DOHH2 (cell line): ENCODE data around the gene EXTL1.
"Not testable (repeated sequence)": the region's sequence is repeated elsewhere in the genome, so short reads cannot be mapped to it uniquely, and the experiment has no call there.

Source experiments
- H3F3A ChIP-seq: fragments of 200-600 bp; sonication (generic), shearing (Covaris generic); 2 replicates; pipeline ENCODE4 v1.6.0; 2016; ENCODE audit warnings: antibody characterized with exemption, mild to moderate bottlenecking; ENCODE audit not compliant: control insufficient read depth, insufficient read depth
- H3K27ac ChIP-seq: fragments of 200-600 bp; sonication (generic); 2 replicates; pipeline ENCODE4 v1.5.1; 2014; ENCODE audit warnings: low read depth, mild to moderate bottlenecking, low read length, moderate library complexity
- H3K27me3 ChIP-seq: fragments of 200-600 bp; sonication (generic); 2 replicates; pipeline ENCODE4 v1.6.1; 2014; ENCODE audit warnings: mild to moderate bottlenecking, low read length, mixed read lengths; ENCODE audit not compliant: control insufficient read depth
- H3K36me3 ChIP-seq: fragments of 200-600 bp; sonication (generic); 2 replicates; pipeline ENCODE4 v1.6.1; 2014; ENCODE audit warnings: mild to moderate bottlenecking, low read length, moderate library complexity, mixed read lengths; ENCODE audit not compliant: control insufficient read depth
- H3K4me1 ChIP-seq: fragments of 200-600 bp; sonication (generic); 2 replicates; pipeline ENCODE4 v1.6.1; 2014; ENCODE audit warnings: mild to moderate bottlenecking, low read length, mixed read lengths; ENCODE audit not compliant: control insufficient read depth
- H3K4me2 ChIP-seq: fragments of 200-600 bp; sonication (generic); 2 replicates; pipeline ENCODE4 v1.6.0; 2014; ENCODE audit warnings: mild to moderate bottlenecking, low read length, moderate library complexity
- H3K4me3 ChIP-seq: fragments of 200-600 bp; sonication (generic); 2 replicates; pipeline ENCODE4 v1.5.1; 2014; ENCODE audit warnings: mild to moderate bottlenecking, low read length, mixed read lengths
- H3K79me2 ChIP-seq: fragments of 200-600 bp; sonication (generic); 2 replicates; pipeline ENCODE4 v1.6.1; 2014; ENCODE audit warnings: mild to moderate bottlenecking, low read length, mixed read lengths; ENCODE audit not compliant: control insufficient read depth
- H3K9me2 ChIP-seq: fragments of 200-600 bp; sonication (generic); replicated peaks from 2 replicates; pipeline ENCODE4 v1.6.1; 2014; ENCODE audit warnings: mild to moderate bottlenecking, low read length, mixed read lengths; ENCODE audit not compliant: control insufficient read depth
- H3K9me3 ChIP-seq: fragments of 200-600 bp; sonication (generic); 2 replicates; pipeline ENCODE4 v1.6.1; 2014; ENCODE audit warnings: antibody characterized with exemption, low read length, mixed read lengths; ENCODE audit not compliant: control insufficient read depth, insufficient read depth
- H4K20me1 ChIP-seq: fragments of 200-600 bp; sonication (generic); 2 replicates; pipeline ENCODE4 v1.6.0; 2014; ENCODE audit warnings: low read depth, mild to moderate bottlenecking, antibody characterized with exemption, low read length, moderate library complexity; ENCODE audit not compliant: control insufficient read depth, insufficient read depth
- CTCF ChIP-seq: fragments of 200-600 bp; sonication (generic); IDR thresholded peaks from one replicate; pipeline ENCODE4 v1.5.1; 2014; ENCODE audit warnings: antibody characterized with exemption, mild to moderate bottlenecking, low read depth, low read length; ENCODE audit not compliant: poor library complexity, severe bottlenecking
- EZH2phosphoT487 ChIP-seq: fragments of 200-600 bp; sonication (generic); IDR thresholded peaks from 2 replicates; pipeline ENCODE4 v1.6.1; 2017; ENCODE audit warnings: borderline replicate concordance, mild to moderate bottlenecking, antibody characterized with exemption, low read length, moderate library complexity, mixed read lengths

The EXTL1 gene

GRCh38 chr1:25985171-25985570 lies 36.4 kb upstream of the EXTL1 start:
- no peaks in the 10 kb centered on the region for H3K4me1 ChIP-seq
- no peak overlapping the region for H3K4me3 ChIP-seq
- no peak for TF ChIP-seq EZH2phosphoT487
- no peak for TF ChIP-seq CTCF
- H3K27me3 ChIP-seq: no peaks in the 10 kb centered on the region
- no peak overlapping the region for H3K27ac ChIP-seq
- H3K9me3 ChIP-seq: no peaks in the 10 kb centered on the region
- peaks cover 19% of the 10 kb centered on the region for H3K36me3 ChIP-seq
- no peaks in the 10 kb centered on the region for H3F3A ChIP-seq
- H3K9me2 ChIP-seq: no peaks in the 10 kb centered on the region
- H4K20me1 ChIP-seq: no peaks in the 10 kb centered on the region
- H3K79me2 ChIP-seq: no peaks in the 10 kb centered on the region
- H3K4me2 ChIP-seq: no peak overlapping the region

GRCh38 chr1:25985670-25986069 lies 35.9 kb upstream of the EXTL1 start:
- no peak overlapping the region for H3K4me3 ChIP-seq
- H3K27ac ChIP-seq: no peak overlapping the region
- peaks cover 19% of the 10 kb centered on the region for H3K36me3 ChIP-seq
- no peaks in the 10 kb centered on the region for H3K9me3 ChIP-seq
- no peaks in the 10 kb centered on the region for H4K20me1 ChIP-seq
- TF ChIP-seq EZH2phosphoT487 (no peak), CTCF (no peak)
- H3K4me2 ChIP-seq: no peak overlapping the region
- H3K9me2 ChIP-seq: no peaks in the 10 kb centered on the region
- H3K27me3 ChIP-seq: no peaks in the 10 kb centered on the region
- no peaks in the 10 kb centered on the region for H3K79me2 ChIP-seq
- H3K4me1 ChIP-seq: no peaks in the 10 kb centered on the region
- no peaks in the 10 kb centered on the region for H3F3A ChIP-seq

GRCh38 chr1:25986773-25987172 lies 34.8 kb upstream of the EXTL1 start:
- H3K79me2 ChIP-seq, H3K9me2 ChIP-seq, H3K4me3 ChIP-seq, H3K27me3 ChIP-seq, H3K27ac ChIP-seq, H3K9me3 ChIP-seq, H4K20me1 ChIP-seq, H3K4me2 ChIP-seq, H3F3A ChIP-seq, H3K4me1 ChIP-seq: not testable (repeated sequence)
- H3K36me3 ChIP-seq: peaks cover 19% of the 10 kb centered on the region

GRCh38 chr1:25987951-25988350 lies 33.6 kb upstream of the EXTL1 start:
- H3F3A ChIP-seq: no peaks in the 10 kb centered on the region
- H3K9me3 ChIP-seq: no peaks in the 10 kb centered on the region
- peaks cover 12% of the 10 kb centered on the region; the same call in 1 of the 2 replicates for H3K36me3 ChIP-seq
- H3K79me2 ChIP-seq: no peaks in the 10 kb centered on the region
- H3K4me1 ChIP-seq: no peaks in the 10 kb centered on the region
- H3K27me3 ChIP-seq: no peaks in the 10 kb centered on the region
- TF ChIP-seq CTCF: no peak
- TF ChIP-seq EZH2phosphoT487: no peak
- no peak overlapping the region for H3K4me2 ChIP-seq
- no peaks in the 10 kb centered on the region for H4K20me1 ChIP-seq
- no peak overlapping the region for H3K4me3 ChIP-seq
- no peak overlapping the region for H3K27ac ChIP-seq
- no peaks in the 10 kb centered on the region for H3K9me2 ChIP-seq
